ENCODE results near the gene ADAMTS9. TPM values are rescaled to one million over a fixed set of nuclear protein-coding genes. Genes with fewer than 3 reads are reported as not detected.

The ADAMTS9 gene
- total RNA-seq, 4 donors from 2014 or later = 5.1 to 52.0 (median 9.5) TPM

DNA sequence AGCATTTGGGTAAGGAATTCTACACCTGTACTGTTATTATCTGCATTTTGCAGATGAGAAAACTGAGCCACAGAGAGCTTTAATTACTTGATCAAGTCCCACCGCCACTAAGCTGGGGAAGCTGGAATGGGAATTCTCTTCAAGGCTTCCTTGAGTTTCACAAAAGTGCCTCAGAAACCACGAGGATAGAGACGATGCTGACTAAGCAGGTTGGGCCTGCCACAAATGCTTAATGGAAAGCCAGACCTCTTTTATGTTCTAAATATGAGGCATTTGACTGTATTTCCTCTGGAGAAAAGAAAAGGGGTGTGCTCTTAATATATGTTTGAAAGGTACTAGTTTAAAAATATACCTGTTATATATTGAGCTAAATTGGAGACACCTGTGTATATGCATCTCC is 34.7 kb downstream of the ADAMTS9 start:
- no peak overlapping the region for H3K27ac ChIP-seq
- no peaks in the 10 kb centered on the region for H3K4me1 ChIP-seq
- no peaks in the 10 kb centered on the region for H3K36me3 ChIP-seq
- H3K27me3 ChIP-seq = no peaks in the 10 kb centered on the region
- H3K4me3 ChIP-seq = no peak overlapping the region
- TF ChIP-seq, protein P1, sequence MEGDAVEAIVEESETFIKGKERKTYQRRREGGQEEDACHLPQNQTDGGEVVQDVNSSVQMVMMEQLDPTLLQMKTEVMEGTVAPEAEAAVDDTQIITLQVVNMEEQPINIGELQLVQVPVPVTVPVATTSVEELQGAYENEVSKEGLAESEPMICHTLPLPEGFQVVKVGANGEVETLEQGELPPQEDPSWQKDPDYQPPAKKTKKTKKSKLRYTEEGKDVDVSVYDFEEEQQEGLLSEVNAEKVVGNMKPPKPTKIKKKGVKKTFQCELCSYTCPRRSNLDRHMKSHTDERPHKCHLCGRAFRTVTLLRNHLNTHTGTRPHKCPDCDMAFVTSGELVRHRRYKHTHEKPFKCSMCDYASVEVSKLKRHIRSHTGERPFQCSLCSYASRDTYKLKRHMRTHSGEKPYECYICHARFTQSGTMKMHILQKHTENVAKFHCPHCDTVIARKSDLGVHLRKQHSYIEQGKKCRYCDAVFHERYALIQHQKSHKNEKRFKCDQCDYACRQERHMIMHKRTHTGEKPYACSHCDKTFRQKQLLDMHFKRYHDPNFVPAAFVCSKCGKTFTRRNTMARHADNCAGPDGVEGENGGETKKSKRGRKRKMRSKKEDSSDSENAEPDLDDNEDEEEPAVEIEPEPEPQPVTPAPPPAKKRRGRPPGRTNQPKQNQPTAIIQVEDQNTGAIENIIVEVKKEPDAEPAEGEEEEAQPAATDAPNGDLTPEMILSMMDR (IDR thresholded peaks at IDR 0.05) = no peak
- no peak for TF ChIP-seq POLR2A (IDR thresholded peaks at IDR 0.05)
- no peaks in the 10 kb centered on the region for H3K9me3 ChIP-seq
- no peak for DNase-seq

- TF ChIP-seq, protein P1 (IDR thresholded peaks at IDR 0.05) = no peak
- no peak for TF ChIP-seq POLR2A (IDR thresholded peaks at IDR 0.05)
- Histone ChIP-seq H3K4me3 (no peak overlapping the region), H3K27ac (no peak overlapping the region), H3K4me1 (no peaks in the 10 kb centered on the region), H3K27me3 (no peaks in the 10 kb centered on the region), H3K36me3 (no peaks in the 10 kb centered on the region), H3K9me3 (no peaks in the 10 kb centered on the region)
- DNase-seq = no peak
Observed at GRCh38 chr3:64651741-64652241, 36.0 kb downstream of the ADAMTS9 start.

DNA sequence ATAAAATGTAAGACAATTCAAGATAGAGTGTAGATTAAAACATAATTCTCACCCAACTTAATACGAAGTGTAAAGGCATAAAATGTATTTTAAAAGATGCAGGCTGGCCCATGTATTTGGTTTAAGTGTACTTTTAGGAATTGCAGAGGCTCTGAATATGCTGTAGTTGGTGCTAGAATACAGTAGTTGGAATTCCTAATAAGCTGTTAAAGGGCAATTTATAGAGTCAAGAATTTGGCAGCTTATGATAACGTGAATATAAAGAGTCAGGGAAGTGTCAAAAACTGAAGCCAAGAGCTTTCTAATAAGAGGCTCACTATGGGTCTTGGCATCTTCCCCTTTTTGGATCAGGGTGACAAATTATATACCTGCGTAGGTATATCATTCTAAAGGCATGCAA is 36.5 kb downstream of the ADAMTS9 start:
- Histone ChIP-seq H3K4me3 (no peak overlapping the region), H3K27me3 (no peaks in the 10 kb centered on the region), H3K4me1 (no peaks in the 10 kb centered on the region), H3K36me3 (no peaks in the 10 kb centered on the region), H3K9me3 (no peaks in the 10 kb centered on the region), H3K27ac (no peak overlapping the region)
- DNase-seq = no peak
- TF ChIP-seq, protein P1 (IDR thresholded peaks at IDR 0.05) = no peak
- no peak for TF ChIP-seq POLR2A (IDR thresholded peaks at IDR 0.05)

- no peaks in the 10 kb centered on the region for H3K9me3 ChIP-seq
- H3K4me3 ChIP-seq = no peak overlapping the region
- H3K4me1 ChIP-seq = no peaks in the 10 kb centered on the region
- TF ChIP-seq, protein P1 (IDR thresholded peaks at IDR 0.05) = no peak
- TF ChIP-seq POLR2A (IDR thresholded peaks at IDR 0.05) = no peak
- H3K27me3 ChIP-seq = no peaks in the 10 kb centered on the region
- no peak for DNase-seq
- H3K27ac ChIP-seq = no peak overlapping the region
- H3K36me3 ChIP-seq = no peaks in the 10 kb centered on the region
Observed at GRCh38 chr3:64650715-64651114, 37.1 kb downstream of the ADAMTS9 start.

DNA sequence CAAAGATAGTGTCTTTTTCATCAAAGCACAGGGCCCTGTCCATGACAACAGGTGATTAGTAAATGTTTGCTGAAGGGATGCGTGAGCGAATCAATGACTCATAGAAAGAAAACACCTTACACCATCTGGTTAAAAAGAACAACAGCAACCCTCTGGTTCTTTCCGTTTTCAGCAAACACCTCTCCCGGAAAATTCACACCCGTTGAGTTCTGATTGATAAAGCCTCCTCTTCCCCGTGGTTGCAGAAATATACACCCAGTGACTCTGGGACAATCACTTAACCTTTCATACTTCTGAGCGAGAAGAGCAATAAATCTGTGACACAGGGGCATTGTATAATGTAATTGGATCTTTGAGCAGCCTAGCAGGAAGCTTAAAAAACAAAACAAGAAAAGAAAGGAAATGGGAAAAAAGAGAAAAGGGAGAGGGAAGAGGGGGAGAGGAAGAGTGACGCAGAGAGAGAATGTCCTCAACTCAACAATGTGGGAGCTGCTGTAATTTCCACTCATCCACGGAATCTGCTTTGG is 37.6 kb downstream of the ADAMTS9 start:
- Histone ChIP-seq H3K4me1 (no peaks in the 10 kb centered on the region), H3K27me3 (no peaks in the 10 kb centered on the region), H3K36me3 (no peaks in the 10 kb centered on the region), H3K9me3 (no peaks in the 10 kb centered on the region), H3K27ac (no peak overlapping the region), H3K4me3 (no peak overlapping the region)
- no peak for DNase-seq
- no peak for TF ChIP-seq POLR2A (IDR thresholded peaks at IDR 0.05)
- TF ChIP-seq, protein P1 (IDR thresholded peaks at IDR 0.05) = no peak
